IPS-18c (cell line): ENCODE results near the gene AMMECR1.

Experiments used
- H3K4me3 ChIP-seq: 2 replicates; pipeline ENCODE4 v1.7.0; 2013; ENCODE audit warnings: low read depth, mild to moderate bottlenecking, low read length, moderate library complexity; ENCODE audit not compliant: insufficient read depth
- H3K9me3 ChIP-seq: one replicate; pipeline ENCODE4 v1.6.1; 2013; ENCODE audit warnings: mild to moderate bottlenecking, low read length, moderate library complexity; ENCODE audit not compliant: control insufficient read depth, insufficient read depth

Gene AMMECR1

GRCh38 chrX:110317061-110317819, 645 bp downstream of the AMMECR1 start:
- H3K9me3 ChIP-seq, result no peaks in the 10 kb centered on the region
- H3K4me3 ChIP-seq, result peak overlapping the region; percentile 77

- H3K9me3 ChIP-seq, result no peaks in the 10 kb centered on the region
- peak overlapping the region; percentile 77 for H3K4me3 ChIP-seq
Measured at GRCh38 chrX:110316351-110317060, 1.4 kb downstream of the AMMECR1 start.

DNA sequence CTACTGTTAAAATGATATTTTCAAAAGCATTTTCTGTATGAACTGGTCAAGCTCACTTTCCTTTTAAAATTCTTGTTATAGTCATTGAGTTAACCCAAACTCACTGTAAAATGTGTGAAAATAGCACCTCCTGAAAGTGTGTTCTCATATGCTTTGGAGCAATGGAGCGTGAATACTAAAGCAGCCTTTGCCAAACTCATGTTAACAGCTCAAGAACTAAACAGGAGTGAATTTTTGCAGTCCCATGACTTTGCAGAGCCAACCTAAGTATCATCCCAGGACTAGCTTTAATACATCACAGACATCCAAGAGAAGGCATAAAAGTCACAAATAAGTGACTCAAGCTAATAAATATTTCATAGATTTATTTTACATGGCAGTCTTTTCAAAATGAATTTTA, 2.3 kb downstream of the AMMECR1 start:
- Histone ChIP-seq H3K4me3 (no peak overlapping the region), H3K9me3 (no peaks in the 10 kb centered on the region)

DNA sequence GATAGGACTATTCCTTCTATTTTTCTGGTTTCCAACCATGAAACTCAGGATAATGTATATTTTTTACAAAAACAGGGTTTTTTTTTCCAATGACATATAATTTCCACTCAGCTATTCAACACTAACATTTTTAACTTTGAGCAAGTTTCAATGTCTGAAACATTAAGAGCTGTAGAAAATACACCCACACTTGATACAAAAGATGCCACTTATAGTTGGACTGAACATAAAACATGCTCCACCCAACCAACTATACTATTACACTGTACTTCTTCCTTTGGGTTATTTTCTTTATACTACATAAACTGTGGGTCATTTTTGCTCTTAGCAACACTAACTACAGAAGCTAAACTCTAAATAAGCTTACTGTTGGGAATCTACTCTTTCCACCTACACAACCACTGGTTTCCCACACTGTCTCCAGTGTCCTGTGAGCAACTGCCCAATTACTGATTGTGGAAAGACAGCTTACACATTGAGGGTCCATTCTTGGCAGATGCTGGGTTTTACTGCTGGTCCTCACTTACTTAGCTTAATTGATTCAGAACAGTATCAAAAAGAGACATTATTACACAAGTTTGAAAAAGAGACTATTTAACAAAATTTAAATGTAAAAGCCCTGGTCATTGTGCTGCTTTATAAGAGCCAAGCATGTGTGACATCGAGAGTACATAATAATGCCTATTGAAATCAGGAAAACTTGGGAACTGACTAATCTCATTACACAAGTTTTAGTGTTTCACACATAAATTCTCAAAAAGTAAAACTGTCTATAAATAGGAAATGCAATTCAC, 6.3 kb downstream of the AMMECR1 start:
- H3K4me3 ChIP-seq, result no peak overlapping the region
- H3K9me3 ChIP-seq, result no peaks in the 10 kb centered on the region

DNA sequence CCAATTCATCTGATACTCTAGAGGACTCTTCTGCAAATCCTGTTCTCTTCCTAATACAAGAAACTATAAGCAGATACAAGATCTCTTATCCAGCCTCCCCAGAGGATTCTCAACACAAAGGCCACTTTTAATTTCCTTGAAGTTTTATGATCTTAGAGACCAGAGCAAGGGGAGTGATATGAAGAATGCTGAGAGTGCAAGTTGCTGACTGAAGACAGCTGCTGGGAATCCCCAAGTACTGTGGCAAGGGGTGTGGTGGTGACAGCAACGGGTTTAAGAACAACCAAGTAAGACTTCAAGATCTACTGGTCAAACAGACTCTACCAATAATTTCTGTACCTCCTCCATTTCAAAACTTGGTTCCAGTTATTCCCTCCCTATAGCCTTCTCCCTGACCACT, 7.0 kb downstream of the AMMECR1 start:
- Histone ChIP-seq H3K4me3 (no peak overlapping the region), H3K9me3 (no peaks in the 10 kb centered on the region)

DNA sequence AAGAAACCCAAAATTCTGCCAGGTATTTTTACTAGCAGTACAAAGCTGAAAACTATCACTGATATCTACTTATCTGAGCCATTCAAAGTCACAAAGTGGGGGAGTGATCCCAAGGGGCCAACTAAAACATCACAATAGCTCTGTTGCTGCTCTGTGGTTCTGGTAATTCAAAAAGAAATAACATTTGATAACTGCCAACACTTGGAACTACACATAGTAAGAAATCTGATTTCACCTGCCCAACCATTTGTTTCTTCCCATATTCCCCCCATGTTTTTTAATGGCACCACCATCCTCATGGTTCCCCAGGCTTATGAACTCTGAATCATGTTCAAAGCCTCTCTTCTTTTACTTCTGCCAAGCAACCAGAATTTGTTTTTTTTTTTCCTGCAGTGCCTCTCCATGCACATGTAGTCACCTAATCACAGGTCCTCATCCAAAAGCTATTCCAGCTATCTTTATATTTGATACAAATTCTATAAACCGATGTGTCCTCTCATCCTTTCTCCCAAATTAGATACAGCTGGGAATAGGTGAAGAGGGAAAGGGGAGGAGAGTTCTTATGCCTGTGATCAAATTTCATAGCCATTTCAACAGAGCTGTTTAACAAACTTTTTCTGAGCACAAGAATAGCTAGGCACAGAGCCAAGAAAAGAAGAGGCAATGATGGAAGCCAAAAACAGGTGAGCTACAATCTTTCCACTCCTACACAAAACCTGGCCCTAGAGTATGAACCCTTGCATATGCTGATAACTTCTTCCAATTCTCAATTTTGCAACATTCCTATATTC, 7.7 kb downstream of the AMMECR1 start:
- no peaks in the 10 kb centered on the region for H3K9me3 ChIP-seq
- H3K4me3 ChIP-seq, result no peak overlapping the region

DNA sequence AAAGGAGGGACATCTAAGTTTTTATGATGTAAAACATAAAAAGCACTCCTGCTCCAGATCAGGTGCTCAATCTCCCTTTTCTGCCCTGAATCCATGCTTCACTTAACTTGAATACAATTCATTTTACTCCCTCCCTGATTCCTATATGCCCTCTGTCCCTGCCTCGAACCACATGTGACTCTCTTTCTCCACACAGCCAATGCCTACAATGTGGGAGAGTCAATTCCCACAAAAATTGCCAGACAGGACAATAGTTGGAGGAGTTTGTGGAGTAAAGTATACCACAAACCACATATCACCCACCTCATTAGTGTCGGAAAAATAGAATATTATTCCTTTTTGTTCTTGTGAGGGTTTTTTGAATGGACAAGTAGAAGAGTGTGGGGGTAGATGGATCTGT, 9.7 kb downstream of the AMMECR1 start:
- H3K9me3 ChIP-seq, result no peaks in the 10 kb centered on the region
- H3K4me3 ChIP-seq, result no peak overlapping the region

- Histone ChIP-seq H3K9me3 (no peaks in the 10 kb centered on the region), H3K4me3 (no peak overlapping the region)
Measured at GRCh38 chrX:110304884-110305283, 13.0 kb downstream of the AMMECR1 start.

DNA sequence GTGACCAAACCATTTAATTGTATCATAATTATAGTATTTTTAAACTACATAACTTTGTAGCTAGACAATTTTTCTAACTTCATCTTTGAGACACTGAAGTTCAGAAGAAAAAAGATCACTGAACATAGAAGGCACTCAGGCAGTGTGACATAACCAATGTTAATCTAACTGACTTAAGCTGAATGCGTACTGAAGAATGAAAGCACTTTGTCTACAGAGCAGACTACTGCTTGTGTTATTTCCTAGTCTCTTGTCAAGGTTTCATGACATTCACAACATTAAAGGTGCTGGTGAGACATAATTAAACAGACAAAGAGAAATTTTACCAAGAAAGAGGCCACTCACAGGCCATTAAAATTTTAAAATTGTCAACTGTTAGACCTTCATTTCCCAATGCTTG, 13.5 kb downstream of the AMMECR1 start:
- H3K9me3 ChIP-seq, result no peaks in the 10 kb centered on the region
- H3K4me3 ChIP-seq, result no peak overlapping the region

DNA sequence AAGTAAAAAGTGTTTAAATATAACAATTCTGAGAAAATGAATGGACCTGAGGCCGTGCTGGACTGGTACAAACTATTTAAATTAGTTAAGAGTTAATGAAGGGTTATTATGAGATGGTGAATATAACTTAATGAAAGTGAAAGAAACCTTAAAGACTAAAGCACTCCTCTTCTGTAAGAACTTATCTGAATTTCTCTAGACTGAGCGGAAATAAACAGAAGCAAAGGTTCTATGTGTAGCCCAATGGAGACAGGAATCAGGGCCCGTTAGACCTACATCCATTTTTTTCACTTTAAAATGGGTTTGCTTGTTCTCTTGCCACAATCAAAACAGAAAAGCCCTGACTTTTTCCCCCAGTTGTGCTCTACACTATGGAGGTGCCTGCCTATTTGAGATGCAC, 14.9 kb downstream of the AMMECR1 start:
- no peak overlapping the region for H3K4me3 ChIP-seq

DNA sequence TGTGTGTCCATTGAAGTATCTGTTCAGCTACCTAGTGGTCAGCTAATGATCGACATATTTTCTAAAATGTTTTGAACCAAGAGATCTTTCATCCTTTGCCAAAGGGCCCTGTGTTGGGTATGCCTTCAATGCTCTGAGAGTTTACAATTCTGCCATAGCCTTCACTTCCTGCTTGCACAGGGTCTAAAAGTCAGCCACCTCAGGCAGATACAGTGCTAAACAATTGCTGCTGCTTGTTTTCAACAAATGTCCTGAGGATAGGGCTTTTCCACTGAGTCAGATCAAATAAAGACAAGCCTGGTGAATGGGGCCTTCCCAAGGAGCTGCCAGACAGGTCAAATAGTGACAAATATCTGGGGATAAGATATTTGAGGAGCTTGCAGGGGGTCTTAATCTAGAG, 16.7 kb downstream of the AMMECR1 start:
- H3K4me3 ChIP-seq, result no peak overlapping the region
- H3K9me3 ChIP-seq, result no peaks in the 10 kb centered on the region

More for the DNA sequence above, 14.9 kb downstream of the AMMECR1 start:
- H3K9me3 ChIP-seq, result no peaks in the 10 kb centered on the region

- no peaks in the 10 kb centered on the region for H3K9me3 ChIP-seq
- no peak overlapping the region for H3K4me3 ChIP-seq
Measured at GRCh38 chrX:110294087-110294486, 23.8 kb downstream of the AMMECR1 start.

DNA sequence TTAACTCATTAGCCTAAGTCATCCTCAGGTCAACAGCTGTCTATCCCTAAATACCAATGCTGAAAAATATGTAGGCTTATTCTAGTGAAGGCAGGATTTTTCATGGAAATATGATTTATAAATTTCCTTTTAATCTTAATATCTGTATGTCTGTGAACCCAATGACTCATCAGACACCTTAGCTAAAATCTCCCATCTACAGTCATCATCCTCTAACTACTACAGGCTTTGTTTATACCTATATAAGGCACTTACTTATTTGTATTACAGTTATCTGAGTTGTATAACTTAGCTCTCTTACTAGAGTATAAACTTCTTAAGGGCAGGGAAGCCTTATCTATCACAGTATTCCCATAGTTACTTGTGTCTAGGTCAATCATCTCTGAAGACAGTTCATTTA, 24.2 kb downstream of the AMMECR1 start:
- Histone ChIP-seq H3K9me3 (no peaks in the 10 kb centered on the region), H3K4me3 (no peak overlapping the region)

DNA sequence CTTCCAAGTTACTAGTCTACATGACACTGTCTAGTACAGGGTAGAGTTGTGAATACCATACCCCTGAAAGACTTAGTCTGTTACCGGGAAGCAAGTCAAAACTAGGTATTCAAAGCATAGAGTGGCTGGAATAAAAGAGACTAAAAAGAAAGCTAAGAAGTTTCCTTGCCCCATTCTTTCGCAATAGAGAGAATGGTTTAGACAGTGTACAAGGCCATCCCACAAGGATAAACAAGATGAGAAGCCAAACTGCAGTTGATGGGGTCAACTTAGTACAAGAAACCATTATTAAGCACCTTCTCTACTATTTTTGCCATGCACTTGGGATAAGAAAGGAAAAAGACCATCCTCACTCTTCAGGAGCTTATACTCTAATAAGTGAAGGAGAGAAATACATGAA, 30.3 kb downstream of the AMMECR1 start:
- Histone ChIP-seq H3K9me3 (peaks cover 4% of the 10 kb centered on the region), H3K4me3 (no peak overlapping the region)

DNA sequence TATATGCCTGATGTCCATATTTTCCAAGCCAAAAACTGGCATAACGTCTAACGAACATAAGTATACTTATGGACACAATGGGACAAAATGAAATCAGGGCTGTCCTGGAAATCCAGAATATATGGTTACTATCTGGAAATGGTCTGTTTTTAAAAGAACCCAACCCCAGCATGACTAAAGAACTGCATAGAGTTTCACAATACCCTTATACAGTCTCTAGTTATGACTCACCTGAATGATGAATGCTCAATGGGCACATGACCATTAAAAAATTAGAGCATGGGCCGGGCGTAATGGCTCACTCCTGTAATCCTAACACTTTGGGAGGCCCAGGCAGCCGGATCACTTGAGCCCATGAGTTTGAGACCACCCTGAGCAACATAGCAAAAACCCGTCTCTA, 31.8 kb downstream of the AMMECR1 start:
- no peak overlapping the region for H3K4me3 ChIP-seq
- peaks cover 4% of the 10 kb centered on the region for H3K9me3 ChIP-seq

- H3K4me3 ChIP-seq, result no peak overlapping the region
- peaks cover 4% of the 10 kb centered on the region for H3K9me3 ChIP-seq
Measured at GRCh38 chrX:110284159-110284558, 33.7 kb downstream of the AMMECR1 start.

GRCh38 chrX:110282922-110283321, 35.0 kb downstream of the AMMECR1 start:
- H3K4me3 ChIP-seq, result no peak overlapping the region
- H3K9me3 ChIP-seq, result peaks cover 4% of the 10 kb centered on the region
